HG02973 (cell line): ENCODE results near the gene COL6A3.

Source experiments
- ATAC-seq: cut with Tn5 transposase; IDR thresholded peaks from one replicate; pipeline ENCODE4 v1.9.1; 2021; ENCODE audit warnings: moderate library complexity; ENCODE audit not compliant: unreplicated experiment

Gene COL6A3

GRCh38 chr2:237300739-237301138, 113.2 kb downstream of the COL6A3 start:
- no peak for ATAC-seq

GRCh38 chr2:237299906-237300305, 114.1 kb downstream of the COL6A3 start:
- ATAC-seq = no peak

- ATAC-seq = no peak
Observed at GRCh38 chr2:237298151-237299118, 115.5 kb downstream of the COL6A3 start.

- no peak for ATAC-seq
Observed at GRCh38 chr2:237297421-237298150, 116.4 kb downstream of the COL6A3 start.

DNA sequence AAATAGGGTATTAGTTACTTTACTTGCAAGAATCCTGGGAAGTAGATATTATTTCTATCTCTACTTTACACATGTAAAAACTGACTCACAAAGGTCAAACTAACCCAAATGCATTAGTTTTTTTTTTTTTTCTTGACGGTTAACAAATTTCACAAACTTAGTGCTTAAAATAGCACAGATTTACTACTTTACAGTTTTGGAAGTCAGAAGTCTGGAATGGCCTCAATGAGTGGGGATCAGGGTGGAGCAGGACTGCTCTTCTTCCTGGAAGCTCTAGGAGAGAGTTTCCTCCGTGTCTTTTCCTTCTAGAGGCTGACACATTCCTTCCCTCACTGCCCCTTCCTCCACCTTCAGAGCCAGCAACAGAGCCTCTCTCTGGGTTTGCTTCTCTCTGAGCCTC, 117.2 kb downstream of the COL6A3 start:
- no peak for ATAC-seq

DNA sequence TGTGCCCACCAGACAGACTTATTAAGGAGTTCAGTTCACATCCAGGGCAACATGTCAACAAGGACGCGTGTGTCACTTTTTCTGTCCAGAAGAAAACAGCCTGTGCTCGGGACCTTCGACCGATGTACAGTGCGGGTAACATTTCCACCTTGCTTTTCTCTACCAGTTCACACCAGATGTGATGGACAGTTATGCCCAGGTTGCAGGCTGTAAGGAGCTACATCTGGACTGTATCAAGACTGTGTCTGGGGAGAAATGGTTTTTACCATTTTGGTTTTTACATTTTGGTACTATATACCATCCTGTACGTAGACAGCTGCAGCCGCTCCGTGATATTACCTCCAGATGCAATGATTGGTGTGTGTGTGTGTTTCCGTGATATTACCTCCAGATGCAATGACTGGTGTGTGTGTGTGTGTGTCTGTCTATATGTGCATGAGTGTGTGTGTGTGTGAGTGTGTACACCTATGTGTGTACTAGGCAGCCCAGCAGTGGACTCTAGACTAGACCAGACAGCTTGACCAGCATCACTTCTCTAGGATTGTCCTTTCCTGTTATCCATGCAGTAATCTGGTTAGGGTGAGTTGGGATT, 118.0 kb downstream of the COL6A3 start:
- no peak for ATAC-seq

- ATAC-seq = no peak
Observed at GRCh38 chr2:237294460-237294859, 119.5 kb downstream of the COL6A3 start.

DNA sequence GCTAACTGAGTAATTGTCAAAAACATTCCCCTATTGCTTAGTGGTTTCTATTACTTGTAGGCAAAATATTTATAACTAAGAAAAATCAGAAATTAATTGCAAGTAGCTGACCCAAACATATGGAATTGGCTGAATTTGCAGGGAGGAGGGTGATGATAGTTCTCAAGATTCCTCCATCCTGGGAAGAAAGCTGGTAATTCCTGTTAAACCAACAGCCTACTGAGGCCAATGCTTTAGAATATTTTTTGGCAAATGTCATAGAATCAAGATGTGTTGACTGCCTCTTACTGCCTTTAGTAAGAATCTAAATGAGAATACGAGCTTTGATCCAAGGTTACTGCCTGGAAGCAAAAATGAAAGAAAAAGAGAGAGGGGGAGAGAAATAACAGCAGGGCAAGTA, 120.0 kb downstream of the COL6A3 start:
- ATAC-seq = no peak

DNA sequence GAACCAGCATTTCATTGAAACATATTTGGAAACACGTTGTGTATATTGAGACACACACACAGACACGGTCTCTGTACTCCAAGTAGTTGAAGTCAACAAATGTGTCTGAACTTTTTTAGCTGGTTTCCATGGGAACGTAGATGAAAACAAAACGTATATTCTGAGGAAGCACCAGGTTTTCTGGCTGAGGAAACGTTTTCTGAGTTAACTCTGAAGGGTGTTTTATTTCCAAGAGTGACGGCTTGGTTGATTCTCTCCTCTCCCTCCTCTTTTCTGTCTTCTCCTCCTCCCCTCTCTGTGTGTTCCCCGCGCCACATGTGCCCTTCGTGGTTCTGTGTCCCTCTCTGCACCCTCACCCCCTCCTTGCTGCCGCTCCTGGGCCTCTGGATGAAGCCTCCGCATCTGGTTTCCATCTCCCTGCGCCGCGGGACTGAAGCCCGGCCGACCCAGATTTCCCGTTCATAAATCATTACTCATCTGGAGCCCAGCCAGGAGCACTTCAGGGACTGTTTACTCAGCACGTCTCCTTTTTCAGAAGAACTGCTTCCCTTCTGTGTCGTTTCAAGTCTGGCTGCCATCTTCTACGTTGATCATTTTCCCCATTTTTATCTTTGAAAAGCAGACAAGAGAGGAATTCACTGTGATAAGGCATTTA, 122.7 kb downstream of the COL6A3 start:
- no peak for ATAC-seq

- ATAC-seq = no peak
Observed at GRCh38 chr2:237290261-237290660, 123.7 kb downstream of the COL6A3 start.

DNA sequence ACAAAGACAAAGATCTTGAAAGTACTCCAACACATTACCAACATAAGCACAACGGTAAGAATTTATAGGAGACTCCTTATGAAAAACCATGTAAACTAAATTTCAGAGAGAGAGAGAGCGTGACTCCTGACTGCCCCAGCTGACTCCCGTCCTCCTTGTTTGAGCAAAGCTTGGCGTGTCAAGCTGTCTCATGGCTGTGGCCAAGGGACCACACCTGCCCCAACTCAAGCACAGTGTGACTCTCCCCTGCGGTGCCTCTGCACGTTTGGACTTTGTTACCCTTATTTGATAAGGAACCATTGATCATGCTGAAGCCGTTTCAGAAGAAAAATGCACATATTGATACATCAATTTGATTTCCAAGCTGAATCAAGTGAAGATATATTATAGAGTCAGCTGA, 124.8 kb downstream of the COL6A3 start:
- no peak for ATAC-seq

DNA sequence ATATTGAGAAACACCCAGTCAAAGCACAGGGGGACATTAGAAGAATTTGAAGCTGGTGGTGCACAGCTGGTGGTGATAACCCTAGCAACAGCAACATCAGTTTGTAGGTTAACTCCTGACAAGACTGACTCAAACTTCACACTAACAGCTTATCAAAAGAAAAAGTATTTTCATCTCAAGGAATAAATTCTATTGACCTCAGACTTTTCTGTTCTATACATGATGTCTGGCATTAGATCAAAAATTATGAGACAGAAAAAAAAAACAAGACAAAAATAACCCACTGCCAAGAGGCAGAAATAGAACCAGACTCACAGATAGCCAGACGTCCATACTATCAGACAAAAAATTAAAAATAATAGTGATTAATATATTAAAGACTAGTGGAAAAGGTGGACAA, 126.1 kb downstream of the COL6A3 start:
- ATAC-seq = no peak

GRCh38 chr2:237283131-237283928, 130.6 kb downstream of the COL6A3 start:
- no peak for ATAC-seq

- ATAC-seq = no peak
Observed at GRCh38 chr2:237282568-237283128, 131.3 kb downstream of the COL6A3 start.

DNA sequence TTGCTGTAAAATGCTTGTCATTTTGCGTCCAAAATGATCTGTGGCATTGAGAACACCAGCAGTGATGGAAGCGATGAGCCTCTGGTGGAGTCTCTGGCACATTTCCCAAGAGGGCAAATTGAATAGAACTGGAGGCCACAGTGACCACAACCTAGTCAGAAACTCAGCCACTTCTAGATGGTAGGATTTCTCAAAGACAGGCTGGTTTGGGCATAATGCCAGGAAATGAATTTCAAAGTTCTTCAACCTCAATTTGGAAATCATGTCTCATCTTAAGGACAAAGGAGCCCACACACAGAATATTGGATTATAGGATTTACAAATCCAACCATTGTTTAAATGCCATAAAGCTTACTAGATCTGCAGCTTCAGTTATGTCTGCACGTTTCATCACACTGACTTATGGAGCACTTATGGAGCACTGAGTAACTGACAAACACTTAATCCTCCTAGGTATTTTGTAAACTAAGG, 132.1 kb downstream of the COL6A3 start:
- no peak for ATAC-seq

DNA sequence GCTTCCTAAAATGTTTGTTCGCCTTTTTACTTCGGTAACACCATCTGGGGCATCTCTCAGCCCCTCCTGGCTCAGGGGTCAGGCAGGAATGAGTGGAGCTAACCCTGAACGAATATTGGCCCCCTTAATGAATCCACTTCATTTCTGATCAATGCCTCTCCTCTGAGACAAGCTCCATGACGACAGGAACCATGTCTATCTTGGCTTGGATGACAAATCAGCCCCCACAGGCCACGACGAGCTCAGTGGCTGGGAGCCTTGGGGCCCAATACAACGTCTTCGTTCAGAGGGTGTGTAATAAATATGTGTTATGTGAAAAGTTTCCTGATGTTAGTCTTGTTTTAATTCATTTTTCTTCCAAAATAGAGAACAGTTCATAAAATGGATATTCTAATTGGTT, 133.0 kb downstream of the COL6A3 start:
- ATAC-seq = no peak

DNA sequence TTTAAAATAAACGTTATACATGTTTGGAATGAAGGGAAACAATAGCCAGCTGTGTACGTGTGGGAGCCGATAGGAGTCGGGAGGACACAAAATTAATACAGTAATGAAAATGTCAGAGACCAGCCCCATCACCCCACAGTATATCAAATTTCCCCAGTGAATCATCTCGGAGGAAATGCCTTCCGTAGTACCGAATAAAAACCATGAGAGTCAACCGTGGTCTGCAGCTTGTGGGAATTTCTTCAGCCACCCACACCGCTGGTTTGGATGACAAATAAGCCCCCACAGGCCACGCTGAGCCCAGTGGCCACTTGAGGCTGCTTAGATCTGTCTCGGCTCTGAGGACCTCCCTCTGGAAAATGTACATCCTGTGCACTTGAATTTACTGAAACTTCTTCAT, 133.7 kb downstream of the COL6A3 start:
- no peak for ATAC-seq

- ATAC-seq = no peak
Observed at GRCh38 chr2:237279012-237279768, 134.8 kb downstream of the COL6A3 start.

DNA sequence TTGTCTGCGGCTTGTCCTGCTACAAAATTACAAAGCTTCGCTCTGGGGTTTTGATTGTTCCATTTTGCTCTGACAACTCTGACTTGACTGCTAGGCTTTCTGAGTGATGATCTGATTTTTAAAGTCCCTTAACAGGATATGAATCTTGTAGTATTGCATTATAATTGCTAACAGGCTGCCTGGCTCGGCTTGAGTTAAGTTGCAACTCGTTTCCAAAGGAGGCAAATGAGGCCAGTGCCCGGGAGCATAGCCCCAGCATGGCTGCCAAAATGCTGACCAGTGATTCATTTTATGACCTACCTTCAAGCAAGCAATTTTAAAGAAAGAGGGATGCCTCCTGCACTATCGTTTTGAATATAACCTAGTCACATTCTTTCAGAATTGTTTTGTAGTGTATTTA, 135.4 kb downstream of the COL6A3 start:
- no peak for ATAC-seq
